Right lobe of liver (tissue), 4 donors: ENCODE measurements around the gene CLSTN2.

Experiments
- CTCF ChIP-seq, 4 donors: fragments of 200-600 bp in 3 of 4; fragments of 450-650 bp in 1 of 4; IDR thresholded peaks; one replicate each; pipeline versions ENCODE4 v1.5.1 to v1.8.0; 2016 to 2022; ENCODE audit warnings: antibody characterized with exemption in 4 of 4, mild to moderate bottlenecking in 2 of 4
- POLR2A ChIP-seq: fragments of 450-650 bp; IDR thresholded peaks from one replicate; pipeline ENCODE4 v1.6.1; 2017; ENCODE audit warnings: antibody characterized with exemption, mild to moderate bottlenecking
- donor health status: DM: no; HTN: no; CAD: no.
- donor health status: DM: no; HTN: no; CAD: no.
- donor health status: DM: no; HTN: yes; CAD: no.

- TF ChIP-seq CTCF (IDR thresholded peaks at IDR 0.05) = no peak
- TF ChIP-seq POLR2A = no peak
Measured at GRCh38 chr3:140020541-140020940, 85.6 kb downstream of the CLSTN2 start.
